ENCODE measurements around the gene DRG1. TPM values are rescaled to one million over a fixed set of nuclear protein-coding genes. Genes with fewer than 3 reads are reported as not detected.
"Not testable (repeated sequence)": the region's sequence is repeated elsewhere in the genome, so short reads cannot be mapped to it uniquely, and the experiment has no call there.

Gene DRG1
- total RNA-seq, 5 donors from 2014 or later (not counting 1 experiment from before 2014, with no cell fraction given) = 56.9 to 69.3 (median 62.3) TPM

- Histone ChIP-seq H3K4me1 (ENCODE audit: control insufficient read depth in 1 of 2, extremely low read depth in 1 of 2, insufficient read depth in 2 of 2, low read length in 2 of 2) (no peaks in the 10 kb centered on the region), H3K4me3 (ENCODE audit: control insufficient read depth in 1 of 2, extremely low read depth in 1 of 2, low read length in 1 of 2) (no peak overlapping the region), H3K27ac (ENCODE audit: low read length) (no peak overlapping the region), H3K9me3 (no peaks in the 10 kb centered on the region), H3K27me3 (replicated peaks in 1 of 2; ENCODE audit: control insufficient read depth in 2 of 2, extremely low read depth in 1 of 2, insufficient read depth in 2 of 2, low read length in 1 of 2) (no peaks in the 10 kb centered on the region), H3K36me3 (ENCODE audit: control insufficient read depth in 2 of 2, extremely low read depth in 1 of 2, insufficient read depth in 1 of 2, low read length in 1 of 2) (no peaks in the 10 kb centered on the region)
- ChIA-PET CTCF (no interaction called here), POLR2A (no interaction called here)
- Mint-ChIP-seq H3K4me3 (no peak overlapping the region), H3K36me3 (no peaks in the 10 kb centered on the region), H3K4me1 (peaks cover 0 to 2% (median 0%) of the 10 kb centered on the region in 3 donors), H3K27ac (no peak overlapping the region), H3K9me3 (no peaks in the 10 kb centered on the region), H3K27me3 (no peaks in the 10 kb centered on the region)
- DNase-seq (no peak), ATAC-seq (replicated peaks in 1 of 4) (no peak)
- WGBS (ENCODE audit: insufficient coverage) = 69% methylated on average over 3 of the region's 3 CpGs
Measured at GRCh38 chr22:31363885-31364465, 35.4 kb upstream of the DRG1 start.

- DNase-seq = no peak
- Histone ChIP-seq H3K27ac (ENCODE audit: low read length) (no peak overlapping the region), H3K27me3 (replicated peaks in 1 of 2; ENCODE audit: control insufficient read depth in 2 of 2, extremely low read depth in 1 of 2, insufficient read depth in 2 of 2, low read length in 1 of 2) (no peaks in the 10 kb centered on the region), H3K4me1 (ENCODE audit: control insufficient read depth in 1 of 2, extremely low read depth in 1 of 2, insufficient read depth in 2 of 2, low read length in 2 of 2) (no peaks in the 10 kb centered on the region), H3K36me3 (ENCODE audit: control insufficient read depth in 2 of 2, extremely low read depth in 1 of 2, insufficient read depth in 1 of 2, low read length in 1 of 2) (no peaks in the 10 kb centered on the region), H3K9me3 (no peaks in the 10 kb centered on the region), H3K4me3 (ENCODE audit: control insufficient read depth in 1 of 2, extremely low read depth in 1 of 2, low read length in 1 of 2) (no peak overlapping the region)
- ATAC-seq (replicated peaks in 1 of 4) = no peak
- Mint-ChIP-seq H3K27ac (no peak overlapping the region), H3K27me3 (no peaks in the 10 kb centered on the region), H3K9me3 (no peaks in the 10 kb centered on the region), H3K36me3 (no peaks in the 10 kb centered on the region), H3K4me3 (no peak overlapping the region), H3K4me1 (peaks cover 0 to 2% (median 0%) of the 10 kb centered on the region in 3 donors)
- ChIA-PET POLR2A (interaction anchor here in 1 of 2 donors (0.7 to 0.9 kb wide), 2 partner anchors 21 to 1578 kb away, joined by 3 to 8 read pairs; partner anchors contain the start of gene PATZ1), CTCF (interaction anchor here in 1 of 2 donors (0.7 kb wide), 1 partner anchor 111 kb away, joined by 3 read pairs; no protein-coding TSS in a partner anchor)
- WGBS (ENCODE audit: insufficient coverage) = 0% methylated on average over 1 of the region's 3 CpGs
Measured at GRCh38 chr22:31367426-31367825, 32.0 kb upstream of the DRG1 start.

GRCh38 chr22:31377612-31378011 lies 21.8 kb upstream of the DRG1 start:
- H3K27me3 ChIP-seq (replicated peaks in 1 of 2; ENCODE audit: control insufficient read depth in 2 of 2, extremely low read depth in 1 of 2, insufficient read depth in 2 of 2, low read length in 1 of 2) = no peaks in the 10 kb centered on the region
- Mint-ChIP-seq H3K27me3 (no peaks in the 10 kb centered on the region), H3K27ac (no peak overlapping the region), H3K36me3 (no peaks in the 10 kb centered on the region), H3K4me3 (no peak overlapping the region), H3K4me1 (no peaks in the 10 kb centered on the region), H3K9me3 (no peaks in the 10 kb centered on the region)
- H3K4me3 ChIP-seq (ENCODE audit: control insufficient read depth in 1 of 2, extremely low read depth in 1 of 2, low read length in 1 of 2) = no peak overlapping the region
- H3K9me3 ChIP-seq = no peaks in the 10 kb centered on the region
- H3K36me3 ChIP-seq (ENCODE audit: control insufficient read depth in 2 of 2, extremely low read depth in 1 of 2, insufficient read depth in 1 of 2, low read length in 1 of 2) = no peaks in the 10 kb centered on the region
- ATAC-seq (replicated peaks in 1 of 4) (no peak), DNase-seq (no peak)
- ChIA-PET POLR2A (interaction anchor here (0.6 to 0.7 kb wide), 2 partner anchors 74 to 440 kb away, joined by 3 to 9 read pairs; no protein-coding TSS in a partner anchor), CTCF (no interaction called here)
- H3K27ac ChIP-seq (ENCODE audit: low read length) = no peak overlapping the region
- H3K4me1 ChIP-seq (ENCODE audit: control insufficient read depth in 1 of 2, extremely low read depth in 1 of 2, insufficient read depth in 2 of 2, low read length in 2 of 2) = no peaks in the 10 kb centered on the region
- WGBS (ENCODE audit: insufficient coverage) = 86% methylated on average over 3 of the region's 3 CpGs

GRCh38 chr22:31378123-31378522 lies 21.3 kb upstream of the DRG1 start:
- POLR2A ChIA-PET = interaction anchor here (0.6 to 0.7 kb wide), 3 partner anchors 73 to 440 kb away, joined by 3 to 9 read pairs (median 5); no protein-coding TSS in a partner anchor
- no peak for ATAC-seq (replicated peaks in 1 of 4)

GRCh38 chr22:31378651-31379050 lies 20.8 kb upstream of the DRG1 start:
- H3K27me3 ChIP-seq (replicated peaks in 1 of 2; ENCODE audit: control insufficient read depth in 2 of 2, extremely low read depth in 1 of 2, insufficient read depth in 2 of 2, low read length in 1 of 2); H3K9me3 Mint-ChIP-seq; ATAC-seq (replicated peaks in 1 of 4); H3K27me3 Mint-ChIP-seq; DNase-seq; H3K4me3 ChIP-seq (ENCODE audit: control insufficient read depth in 1 of 2, extremely low read depth in 1 of 2, low read length in 1 of 2); H3K4me1 Mint-ChIP-seq; H3K4me1 ChIP-seq (ENCODE audit: control insufficient read depth in 1 of 2, extremely low read depth in 1 of 2, insufficient read depth in 2 of 2, low read length in 2 of 2); H3K27ac Mint-ChIP-seq; H3K4me3 Mint-ChIP-seq; H3K36me3 Mint-ChIP-seq; H3K36me3 ChIP-seq (ENCODE audit: control insufficient read depth in 2 of 2, extremely low read depth in 1 of 2, insufficient read depth in 1 of 2, low read length in 1 of 2); H3K9me3 ChIP-seq; CTCF ChIA-PET; H3K27ac ChIP-seq (ENCODE audit: low read length): not testable (repeated sequence)
- POLR2A ChIA-PET = interaction anchor here in 1 of 2 donors (0.7 kb wide), 1 partner anchor 240 kb away, joined by 5 read pairs; no protein-coding TSS in a partner anchor
- no CpG with 5 or more reads among the region's 6 CpGs for WGBS (ENCODE audit: insufficient coverage)

More at GRCh38 chr22:31378123-31378522, 21.3 kb upstream of the DRG1 start:
- no peaks in the 10 kb centered on the region for H3K27me3 Mint-ChIP-seq
- no peaks in the 10 kb centered on the region for H3K9me3 Mint-ChIP-seq
- no peaks in the 10 kb centered on the region for H3K36me3 ChIP-seq (ENCODE audit: control insufficient read depth in 2 of 2, extremely low read depth in 1 of 2, insufficient read depth in 1 of 2, low read length in 1 of 2)
- CTCF ChIA-PET = no interaction called here
- no peak overlapping the region for H3K27ac ChIP-seq (ENCODE audit: low read length)
- H3K9me3 ChIP-seq = no peaks in the 10 kb centered on the region
- no peaks in the 10 kb centered on the region for H3K27me3 ChIP-seq (replicated peaks in 1 of 2; ENCODE audit: control insufficient read depth in 2 of 2, extremely low read depth in 1 of 2, insufficient read depth in 2 of 2, low read length in 1 of 2)
- no peak overlapping the region for H3K4me3 Mint-ChIP-seq
- DNase-seq = no peak
- H3K4me3 ChIP-seq (ENCODE audit: control insufficient read depth in 1 of 2, extremely low read depth in 1 of 2, low read length in 1 of 2) = no peak overlapping the region
- WGBS (ENCODE audit: insufficient coverage) = 100% methylated on average over 1 of the region's 3 CpGs
- no peak overlapping the region for H3K27ac Mint-ChIP-seq
- H3K4me1 ChIP-seq (ENCODE audit: control insufficient read depth in 1 of 2, extremely low read depth in 1 of 2, insufficient read depth in 2 of 2, low read length in 2 of 2) = no peaks in the 10 kb centered on the region
- no peaks in the 10 kb centered on the region for H3K36me3 Mint-ChIP-seq
- no peaks in the 10 kb centered on the region for H3K4me1 Mint-ChIP-seq

GRCh38 chr22:31393893-31394292 lies 5.5 kb upstream of the DRG1 start:
- CTCF ChIA-PET = interaction anchor here in 1 of 2 donors (0.7 kb wide), 1 partner anchor 1471 kb away, joined by 3 read pairs; no protein-coding TSS in a partner anchor

More at GRCh38 chr22:31393893-31394292, 5.5 kb upstream of the DRG1 start:
- Mint-ChIP-seq H3K27me3 (peaks cover 0 to 3% of the 10 kb centered on the region in 2 donors), H3K9me3 (no peaks in the 10 kb centered on the region), H3K4me1 (peaks cover 0 to 2% (median 2%) of the 10 kb centered on the region in 3 donors), H3K36me3 (no peaks in the 10 kb centered on the region), H3K27ac (no peak overlapping the region), H3K4me3 (no peak overlapping the region)
- no peak overlapping the region for H3K4me3 ChIP-seq (ENCODE audit: control insufficient read depth in 1 of 2, extremely low read depth in 1 of 2, low read length in 1 of 2)
- H3K27me3 ChIP-seq (replicated peaks in 1 of 2; ENCODE audit: control insufficient read depth in 2 of 2, extremely low read depth in 1 of 2, insufficient read depth in 2 of 2, low read length in 1 of 2) = no peaks in the 10 kb centered on the region
- H3K36me3 ChIP-seq (ENCODE audit: control insufficient read depth in 2 of 2, extremely low read depth in 1 of 2, insufficient read depth in 1 of 2, low read length in 1 of 2) = no peaks in the 10 kb centered on the region
- POLR2A ChIA-PET = no interaction called here
- H3K9me3 ChIP-seq = no peaks in the 10 kb centered on the region
- ATAC-seq (replicated peaks in 1 of 4) = no peak
- no peak for DNase-seq
- 100% methylated on average over 1 of the region's 2 CpGs for WGBS (ENCODE audit: insufficient coverage)
- H3K27ac ChIP-seq (ENCODE audit: low read length) = no peak overlapping the region
- peaks cover under 1 to 3% of the 10 kb centered on the region in 2 experiments for H3K4me1 ChIP-seq (ENCODE audit: control insufficient read depth in 1 of 2, extremely low read depth in 1 of 2, insufficient read depth in 2 of 2, low read length in 2 of 2)
